ENCODE results near the gene PRR14L. TPM values are rescaled to one million over a fixed set of nuclear protein-coding genes. Genes with fewer than 3 reads are reported as not detected.
A peak's percentile ranks its signal among the peaks of the same experiment; 100 is the strongest.

PRR14L gene
- total RNA-seq, 4 donors from 2014 or later = 37.0 to 53.7 (median 49.2) TPM

DNA sequence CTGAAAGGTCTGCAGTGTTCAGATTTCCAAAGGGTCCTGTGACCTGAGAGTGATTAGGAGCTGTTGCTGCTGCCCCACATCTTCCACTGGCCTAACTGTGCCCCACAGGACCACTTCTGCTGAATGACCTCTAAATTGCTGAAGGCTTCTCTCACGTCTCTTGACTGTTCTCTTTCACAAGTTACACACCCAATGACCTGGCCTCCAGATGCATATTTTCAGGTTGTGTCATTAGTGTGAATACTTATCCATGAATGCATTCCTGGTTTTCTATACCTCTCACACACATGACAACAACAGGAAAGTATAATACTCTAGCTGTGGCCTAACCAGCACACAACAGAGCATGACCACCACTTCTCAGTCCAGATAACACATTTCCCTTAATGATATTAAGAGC lies 15.4 kb downstream of the PRR14L start:
- Histone ChIP-seq H3K36me3 (peaks cover 0 to 12% (median 0%) of the 10 kb centered on the region in 4 donors), H3K27ac (no peak overlapping the region), H3K4me1 (peaks cover 10 to 18% (median 11%) of the 10 kb centered on the region in 4 donors), H3K9me3 (no peaks in the 10 kb centered on the region), H3K4me3 (no peak overlapping the region), H3K27me3 (no peaks in the 10 kb centered on the region)
- DNase-seq = no peak
- intact Hi-C loops (cut with DNase I; ENCODE audit: low total_unique reads) = no loop called here
- TF ChIP-seq POLR2AphosphoS5 (IDR thresholded peaks at IDR 0.05) = no peak
- TF ChIP-seq POLR2A (IDR thresholded peaks at IDR 0.05) = no peak
- TF ChIP-seq, protein P1, sequence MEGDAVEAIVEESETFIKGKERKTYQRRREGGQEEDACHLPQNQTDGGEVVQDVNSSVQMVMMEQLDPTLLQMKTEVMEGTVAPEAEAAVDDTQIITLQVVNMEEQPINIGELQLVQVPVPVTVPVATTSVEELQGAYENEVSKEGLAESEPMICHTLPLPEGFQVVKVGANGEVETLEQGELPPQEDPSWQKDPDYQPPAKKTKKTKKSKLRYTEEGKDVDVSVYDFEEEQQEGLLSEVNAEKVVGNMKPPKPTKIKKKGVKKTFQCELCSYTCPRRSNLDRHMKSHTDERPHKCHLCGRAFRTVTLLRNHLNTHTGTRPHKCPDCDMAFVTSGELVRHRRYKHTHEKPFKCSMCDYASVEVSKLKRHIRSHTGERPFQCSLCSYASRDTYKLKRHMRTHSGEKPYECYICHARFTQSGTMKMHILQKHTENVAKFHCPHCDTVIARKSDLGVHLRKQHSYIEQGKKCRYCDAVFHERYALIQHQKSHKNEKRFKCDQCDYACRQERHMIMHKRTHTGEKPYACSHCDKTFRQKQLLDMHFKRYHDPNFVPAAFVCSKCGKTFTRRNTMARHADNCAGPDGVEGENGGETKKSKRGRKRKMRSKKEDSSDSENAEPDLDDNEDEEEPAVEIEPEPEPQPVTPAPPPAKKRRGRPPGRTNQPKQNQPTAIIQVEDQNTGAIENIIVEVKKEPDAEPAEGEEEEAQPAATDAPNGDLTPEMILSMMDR (IDR thresholded peaks at IDR 0.05) = no peak
- TF ChIP-seq EP300 (IDR thresholded peaks at IDR 0.05; ENCODE audit: low read depth) = no peak
- in situ Hi-C loops (cut with MboI; ENCODE audit: low pct_ligation_motif_present in 1 of 4, low pct_unique_long_range_greater_than_20kb in 1 of 4, low sequenced_read_pairs in 3 of 4) = no loop called here
- 96 to 100% methylated on average over 1 of the region's 1 CpG for WGBS, 2 donors (ENCODE audit: low coverage in 1 of 2)

DNA sequence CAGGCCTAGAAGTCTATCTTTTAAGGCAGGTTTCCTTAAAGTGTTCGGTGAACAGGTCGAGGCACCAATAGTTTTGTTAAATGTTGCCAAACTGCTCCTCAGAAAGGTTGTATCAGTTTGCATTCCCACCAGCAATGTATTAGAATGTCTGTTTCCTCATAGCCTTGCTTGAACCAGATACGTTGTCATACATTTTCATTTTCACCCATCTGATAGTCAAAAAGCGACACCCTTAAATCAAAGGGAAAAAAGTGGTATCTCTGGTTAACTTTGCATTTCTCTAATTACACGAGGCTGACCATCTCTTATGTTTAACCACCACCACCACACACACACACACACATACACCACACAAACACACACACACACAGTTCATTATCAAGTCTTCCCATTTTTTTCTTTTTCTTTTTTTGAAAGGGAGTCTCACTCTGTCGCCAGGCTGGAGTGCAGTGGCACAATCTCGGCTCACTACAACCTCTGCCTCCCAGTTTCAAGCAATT lies 16.3 kb downstream of the PRR14L start:
- TF ChIP-seq POLR2A (IDR thresholded peaks at IDR 0.05) = no peak
- no peak for TF ChIP-seq EP300 (IDR thresholded peaks at IDR 0.05; ENCODE audit: low read depth)
- no peak for TF ChIP-seq POLR2AphosphoS5 (IDR thresholded peaks at IDR 0.05)
- TF ChIP-seq, protein P1 (IDR thresholded peaks at IDR 0.05) = no peak
- H3K27me3 ChIP-seq = no peaks in the 10 kb centered on the region
- peaks cover 0 to 12% (median 0%) of the 10 kb centered on the region in 4 donors for H3K36me3 ChIP-seq
- no peaks in the 10 kb centered on the region for H3K9me3 ChIP-seq
- no peak for DNase-seq
- no peak overlapping the region for H3K27ac ChIP-seq
- intact Hi-C loops (cut with DNase I; ENCODE audit: low total_unique reads) = no loop called here
- in situ Hi-C loops (cut with MboI; ENCODE audit: low pct_ligation_motif_present in 1 of 4, low pct_unique_long_range_greater_than_20kb in 1 of 4, low sequenced_read_pairs in 3 of 4) = no loop called here
- 90 to 92% methylated on average over 7 of the region's 7 CpGs for WGBS, 2 donors (ENCODE audit: low coverage in 1 of 2)
- H3K4me3 ChIP-seq = no peak overlapping the region
- peaks cover 10 to 15% (median 11%) of the 10 kb centered on the region in 4 donors for H3K4me1 ChIP-seq

DNA sequence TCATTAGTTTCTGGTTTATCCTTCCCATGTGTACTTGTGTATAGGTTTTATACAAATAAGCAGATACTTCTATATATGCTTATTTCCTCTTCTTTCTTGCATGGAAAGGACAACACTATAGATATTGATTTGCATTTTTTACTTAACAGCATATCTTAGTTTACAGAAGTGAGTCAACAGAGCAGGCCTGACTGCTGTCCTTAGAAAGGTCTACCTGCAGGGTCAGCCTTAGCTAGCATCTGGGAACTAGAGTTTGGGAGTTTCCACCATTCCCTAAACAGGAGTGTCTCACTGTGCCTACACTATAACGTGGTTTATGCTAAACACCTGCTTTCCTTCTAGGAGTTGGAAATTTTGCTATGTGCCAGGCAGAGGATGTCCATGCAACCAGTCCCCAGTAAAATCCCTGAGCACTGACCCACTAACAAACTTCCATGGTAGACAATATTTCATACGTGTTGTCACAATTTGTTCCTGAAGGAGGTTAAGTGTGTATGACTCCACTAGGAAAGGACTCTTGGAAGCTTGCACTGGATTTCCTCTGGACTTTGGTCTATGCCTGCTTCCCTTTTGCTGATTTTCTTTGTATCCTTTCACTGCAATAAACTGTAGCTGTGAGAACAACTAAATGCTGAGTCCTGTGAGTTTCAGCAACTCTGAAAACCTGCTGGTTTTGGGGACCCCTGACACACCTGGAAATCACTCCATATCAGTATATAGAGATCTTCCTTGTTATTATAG lies 17.7 kb downstream of the PRR14L start:
- in situ Hi-C loops (cut with MboI; ENCODE audit: low pct_ligation_motif_present in 1 of 4, low pct_unique_long_range_greater_than_20kb in 1 of 4, low sequenced_read_pairs in 3 of 4) (no loop called here), intact Hi-C loops (cut with DNase I; ENCODE audit: low total_unique reads) (no loop called here)
- WGBS, 2 donors (ENCODE audit: low coverage in 1 of 2) = 38 to 42% methylated on average over 1 to 2 of the region's 2 CpGs
- no peaks in the 10 kb centered on the region for H3K9me3 ChIP-seq
- TF ChIP-seq POLR2A (IDR thresholded peaks at IDR 0.05) = no peak
- no peak for TF ChIP-seq POLR2AphosphoS5 (IDR thresholded peaks at IDR 0.05)
- TF ChIP-seq, protein P1 (IDR thresholded peaks at IDR 0.05) = no peak
- TF ChIP-seq EP300 (IDR thresholded peaks at IDR 0.05; ENCODE audit: low read depth) = no peak
- DNase-seq = no peak
- H3K27me3 ChIP-seq = no peaks in the 10 kb centered on the region
- H3K4me3 ChIP-seq = no peak overlapping the region
- H3K36me3 ChIP-seq = peaks cover 0 to 12% (median 0%) of the 10 kb centered on the region in 4 donors
- H3K27ac ChIP-seq = peak overlapping the region; percentile 29 to 69 (median 54)
- H3K4me1 ChIP-seq = peaks cover 10 to 15% (median 11%) of the 10 kb centered on the region in 4 donors

DNA sequence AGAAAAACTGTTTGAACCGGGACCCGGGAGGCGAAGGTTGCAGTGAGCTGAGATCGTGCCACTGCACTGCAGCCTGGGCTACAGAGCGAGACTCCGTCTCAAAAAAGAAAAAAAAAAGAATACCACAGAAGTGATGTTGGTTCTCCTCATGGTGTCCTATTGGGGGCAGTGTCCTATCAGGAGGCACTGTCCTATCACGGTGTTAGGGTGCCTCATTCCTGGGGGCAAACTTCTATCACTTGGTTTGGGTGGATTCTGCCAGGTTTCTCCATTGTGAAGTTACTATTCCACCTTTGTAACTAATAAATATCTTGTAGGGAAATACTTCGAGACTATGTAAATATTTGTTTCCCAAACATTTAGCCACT lies 19.6 kb downstream of the PRR14L start:
- Histone ChIP-seq H3K27ac (no peak overlapping the region), H3K9me3 (no peaks in the 10 kb centered on the region), H3K36me3 (peaks cover 0 to 8% (median 0%) of the 10 kb centered on the region in 4 donors), H3K27me3 (no peaks in the 10 kb centered on the region), H3K4me1 (peaks cover 10 to 15% (median 11%) of the 10 kb centered on the region in 4 donors), H3K4me3 (no peak overlapping the region)
- in situ Hi-C loops (cut with MboI; ENCODE audit: low pct_ligation_motif_present in 1 of 4, low pct_unique_long_range_greater_than_20kb in 1 of 4, low sequenced_read_pairs in 3 of 4) = no loop called here
- no peak for TF ChIP-seq POLR2AphosphoS5 (IDR thresholded peaks at IDR 0.05)
- TF ChIP-seq, protein P1 (IDR thresholded peaks at IDR 0.05) = no peak
- no peak for TF ChIP-seq POLR2A (IDR thresholded peaks at IDR 0.05)
- TF ChIP-seq EP300 (IDR thresholded peaks at IDR 0.05; ENCODE audit: low read depth) = no peak
- no peak for DNase-seq
- 13 to 85% methylated on average over 1 to 8 of the region's 8 CpGs for WGBS, 2 donors (ENCODE audit: low coverage in 1 of 2)
- intact Hi-C loops (cut with DNase I; ENCODE audit: low total_unique reads) = no loop called here

Measured in transverse colon (tissue), 4 donors.